ENCODE results near the gene DNAAF9.

DNAAF9 gene

GRCh38 chr20:3409417-3409816 lies 1.9 kb upstream of the DNAAF9 start:
- no peak for DNase-seq

DNA sequence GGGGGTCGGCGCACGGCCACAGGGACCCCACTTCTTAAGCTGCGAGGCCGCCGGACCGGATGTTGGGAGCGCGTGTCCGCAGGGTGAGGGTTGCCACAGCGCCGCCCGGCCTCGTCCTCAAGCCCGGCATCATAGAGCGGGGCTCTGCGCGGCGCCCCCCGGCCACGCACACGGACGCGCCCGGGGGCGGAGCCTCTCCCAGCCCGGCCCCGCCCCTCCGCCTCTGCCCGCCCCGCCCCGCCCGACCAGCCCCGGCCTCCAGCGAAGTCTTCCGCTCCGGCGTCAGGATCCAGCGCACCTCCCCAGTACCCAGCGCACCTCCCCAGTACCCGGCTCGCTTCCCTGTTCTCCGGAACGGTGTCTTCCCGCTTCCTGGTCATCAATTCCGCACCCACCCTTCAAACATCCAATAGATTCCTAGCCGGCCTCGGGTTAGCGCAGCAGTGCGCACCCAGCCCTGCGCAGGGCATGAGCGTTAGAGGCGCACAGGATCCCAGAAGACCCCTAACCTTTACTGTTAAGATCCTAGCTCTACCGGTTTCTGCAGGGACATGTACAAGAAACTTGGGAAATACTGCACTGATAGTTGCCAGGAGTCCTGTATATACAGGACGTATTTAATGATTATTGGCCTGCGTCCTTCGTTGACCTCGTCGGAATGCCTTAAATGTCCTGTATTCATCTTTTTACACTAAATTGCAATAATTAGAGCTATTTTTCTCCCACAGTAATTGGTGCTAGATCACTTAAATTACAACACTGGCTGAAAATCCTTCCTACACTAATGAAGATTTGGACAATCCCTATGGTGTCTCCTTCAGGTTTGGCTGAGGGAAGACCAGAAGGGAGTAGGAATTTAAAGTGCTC lies 535 bp upstream of the DNAAF9 start:
- DNase-seq = peak; percentile 61 to 82

DNA sequence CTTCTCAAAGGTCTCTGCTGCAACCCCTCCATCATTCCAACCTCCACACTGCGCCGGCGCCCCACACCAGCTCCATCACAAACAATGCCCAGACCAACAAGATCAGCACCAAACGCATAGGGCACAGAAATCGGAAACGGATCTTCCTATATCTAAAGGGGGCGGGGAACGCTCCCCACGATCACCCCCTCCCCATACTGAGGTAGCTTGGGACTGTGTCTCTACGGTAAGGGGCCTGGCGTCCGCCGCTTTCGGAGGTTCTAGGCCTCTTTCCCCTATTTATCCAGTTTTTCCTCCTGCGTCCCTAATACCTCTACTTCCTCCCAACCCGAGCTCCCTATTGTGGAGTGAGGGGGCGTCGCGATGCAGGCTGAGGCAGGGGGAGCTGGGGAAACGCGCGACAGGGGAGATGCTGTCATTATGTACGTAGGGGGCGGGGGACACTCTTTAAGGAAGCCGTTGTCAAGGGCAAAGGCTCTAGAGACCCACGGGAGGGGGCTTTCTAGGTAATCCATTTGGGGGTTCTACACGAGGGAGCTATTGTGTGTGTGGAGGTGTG lies 909 bp downstream of the DNAAF9 start:
- DNase-seq = no peak

- DNase-seq = no peak
These were observed 1.6 kb downstream of the DNAAF9 start for GRCh38 chr20:3405696-3406358.

DNA sequence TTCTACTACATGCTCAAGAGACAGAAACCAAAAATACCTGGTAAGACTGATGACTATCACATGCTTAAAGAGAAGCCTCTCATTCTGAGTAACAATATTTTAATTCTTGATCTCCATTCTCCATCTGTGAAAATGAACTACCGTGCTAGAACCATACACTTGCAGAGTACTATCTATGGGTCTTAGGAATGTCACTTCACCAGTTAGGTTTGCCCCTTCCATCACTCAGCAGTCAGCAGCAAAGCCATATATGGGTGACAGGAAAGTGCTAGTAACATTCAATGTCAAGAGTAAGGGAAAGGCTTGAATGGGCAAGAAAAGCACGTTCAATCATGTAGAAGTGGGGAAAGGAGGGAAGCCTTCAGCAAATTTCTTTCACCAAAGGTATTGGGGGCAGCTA lies 2.3 kb downstream of the DNAAF9 start:
- no peak for DNase-seq

DNA sequence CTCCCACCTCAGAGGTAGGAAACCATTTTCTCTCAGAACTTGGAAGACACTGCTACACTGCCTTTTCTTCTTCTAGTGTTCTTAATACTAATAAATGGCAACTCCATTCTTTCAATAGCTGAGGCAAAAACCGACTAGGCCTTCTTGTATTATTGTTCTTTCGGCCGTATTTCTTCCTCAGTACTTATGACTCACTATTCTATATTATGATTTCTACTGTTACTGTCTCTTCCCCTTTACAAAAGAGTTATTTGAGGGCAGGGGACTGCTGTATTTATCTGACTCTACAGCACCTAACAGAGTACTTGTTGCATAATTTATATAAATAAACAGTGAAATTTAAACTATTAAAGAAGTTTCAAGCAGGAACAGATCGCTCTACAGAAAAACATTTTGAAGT lies 3.1 kb downstream of the DNAAF9 start:
- no peak for DNase-seq

GRCh38 chr20:3403741-3404140 lies 3.7 kb downstream of the DNAAF9 start:
- no peak for DNase-seq

GRCh38 chr20:3402453-3402852 lies 5.0 kb downstream of the DNAAF9 start:
- DNase-seq = no peak

- DNase-seq = no peak
These were observed 7.0 kb downstream of the DNAAF9 start for GRCh38 chr20:3400260-3401155.

DNA sequence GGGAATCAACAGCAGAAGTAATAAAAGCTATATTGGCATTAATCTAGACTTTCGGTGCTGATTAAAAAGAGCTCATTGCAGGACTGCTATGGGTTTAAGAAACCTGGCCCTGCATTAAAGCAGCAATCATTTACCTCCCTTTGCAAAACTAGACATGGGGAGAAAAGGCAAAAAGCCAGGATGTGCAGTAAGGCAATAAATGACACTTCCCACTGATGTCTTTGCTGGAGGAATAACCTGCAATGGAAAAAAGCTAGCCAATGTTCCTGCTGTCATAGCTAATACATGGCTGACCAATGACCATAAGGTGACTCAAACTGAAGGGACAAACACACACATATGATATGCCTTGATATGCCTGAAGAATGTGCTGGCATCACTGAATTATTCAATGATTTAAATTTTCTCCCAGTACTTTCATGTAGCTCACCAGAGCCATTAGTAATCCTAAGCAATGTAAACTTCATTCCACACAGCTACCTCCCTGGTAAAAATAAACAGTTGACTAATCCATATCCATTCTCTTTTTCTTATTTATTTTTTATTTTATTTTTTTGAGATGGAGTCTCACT lies 8.7 kb downstream of the DNAAF9 start:
- DNase-seq = no peak

DNA sequence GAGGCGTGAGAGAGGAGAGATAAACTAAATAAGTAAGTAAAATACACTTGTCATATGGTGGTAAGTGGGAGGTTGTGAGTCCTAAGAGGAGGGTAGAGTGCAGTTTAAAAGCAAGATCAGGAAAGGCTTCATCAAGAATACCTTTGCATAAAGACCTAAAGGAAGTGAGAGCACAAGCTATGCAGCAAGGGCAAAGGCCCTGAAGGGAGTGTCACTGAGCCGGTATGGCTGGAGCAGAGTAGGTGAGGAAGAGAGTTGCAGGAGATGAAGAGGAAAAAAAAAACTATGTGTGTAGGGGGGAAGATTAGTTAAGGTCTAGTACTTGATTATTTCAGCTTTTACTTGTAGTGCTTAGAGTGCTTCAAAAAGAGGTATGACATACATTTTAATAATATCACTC lies 11.0 kb downstream of the DNAAF9 start:
- no peak for DNase-seq

DNA sequence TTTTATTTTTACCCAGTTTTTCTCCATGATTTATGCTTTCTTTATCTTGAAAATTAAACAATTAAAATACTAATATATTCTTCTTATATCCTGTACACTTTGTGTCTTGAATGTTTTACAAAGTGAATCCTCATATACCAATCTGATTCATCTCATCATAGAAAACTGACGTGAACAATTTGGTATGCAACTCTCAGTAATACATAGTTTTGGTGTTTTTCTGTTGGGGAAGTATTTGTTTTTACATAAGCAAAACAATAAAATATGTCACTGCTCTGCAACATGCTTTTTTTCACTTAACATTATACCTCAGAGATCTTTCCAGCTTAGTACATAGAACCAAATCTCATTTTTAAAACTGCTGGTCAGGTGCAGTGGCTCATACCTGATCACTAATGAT lies 14.7 kb downstream of the DNAAF9 start:
- DNase-seq = no peak

DNA sequence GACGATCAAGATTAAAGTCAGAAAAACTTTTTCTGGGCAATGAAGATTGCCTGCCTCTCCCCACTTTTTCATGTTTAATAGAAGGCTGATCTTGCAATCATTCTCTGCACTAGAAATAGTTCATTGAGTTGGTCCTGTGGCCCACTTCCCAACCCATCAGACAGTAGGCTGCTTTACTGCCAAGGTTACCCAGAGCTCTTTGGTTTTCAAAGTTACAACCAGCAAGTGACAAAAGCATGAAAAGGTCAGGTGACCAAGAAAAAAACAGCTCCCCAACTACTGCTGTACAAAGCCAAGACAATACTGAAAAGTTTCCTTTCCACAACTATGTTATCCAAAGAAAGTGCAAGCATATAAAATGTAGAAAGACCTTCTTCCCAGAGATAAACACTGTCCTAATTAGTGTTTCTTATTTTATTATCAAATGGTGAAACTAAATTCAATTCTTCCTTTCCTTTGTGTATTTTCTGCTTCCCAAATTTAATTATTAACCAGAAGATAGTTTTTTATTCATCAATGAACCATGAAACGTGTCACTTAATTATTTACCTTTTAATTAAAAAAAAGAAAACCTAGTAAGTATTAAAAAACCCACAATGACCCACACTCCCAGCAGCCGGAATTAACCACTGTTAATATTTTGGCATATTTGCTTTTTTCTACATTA lies 16.6 kb downstream of the DNAAF9 start:
- DNase-seq = no peak

DNA sequence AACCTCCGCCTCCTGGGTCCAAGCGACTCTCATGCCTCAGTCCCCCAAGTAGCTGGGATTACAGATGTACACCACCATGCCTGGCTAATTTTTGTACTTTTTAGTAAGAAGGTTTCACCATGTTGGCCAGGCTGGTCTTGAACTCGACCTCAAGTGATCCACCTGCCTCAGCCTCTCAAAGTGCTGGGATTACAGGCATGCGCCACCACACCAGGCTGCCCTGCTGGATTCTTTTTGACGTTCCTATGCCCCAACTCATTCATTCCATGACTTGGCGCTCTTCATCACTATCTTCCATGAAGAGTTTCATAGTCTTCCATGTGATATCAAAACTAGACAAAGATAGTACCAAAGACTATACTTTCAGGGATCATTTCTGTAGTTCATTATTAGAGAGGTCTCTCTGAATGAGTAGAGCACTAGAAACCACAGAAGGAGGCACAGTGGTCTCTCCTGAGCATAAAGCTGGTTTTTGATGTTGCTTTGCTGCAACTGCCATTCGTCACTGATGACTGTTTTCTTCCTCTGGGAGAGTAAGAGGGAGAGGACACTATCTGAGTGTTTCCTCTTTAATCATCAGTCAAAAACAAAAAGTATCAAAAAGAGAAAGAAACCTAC lies 23.5 kb downstream of the DNAAF9 start:
- DNase-seq = no peak

GRCh38 chr20:3382836-3383235 lies 24.6 kb downstream of the DNAAF9 start:
- DNase-seq = no peak

GRCh38 chr20:3380228-3381070 lies 27.0 kb downstream of the DNAAF9 start:
- DNase-seq = no peak

- DNase-seq = no peak
These were observed 29.3 kb downstream of the DNAAF9 start for GRCh38 chr20:3378138-3378537.

DNA sequence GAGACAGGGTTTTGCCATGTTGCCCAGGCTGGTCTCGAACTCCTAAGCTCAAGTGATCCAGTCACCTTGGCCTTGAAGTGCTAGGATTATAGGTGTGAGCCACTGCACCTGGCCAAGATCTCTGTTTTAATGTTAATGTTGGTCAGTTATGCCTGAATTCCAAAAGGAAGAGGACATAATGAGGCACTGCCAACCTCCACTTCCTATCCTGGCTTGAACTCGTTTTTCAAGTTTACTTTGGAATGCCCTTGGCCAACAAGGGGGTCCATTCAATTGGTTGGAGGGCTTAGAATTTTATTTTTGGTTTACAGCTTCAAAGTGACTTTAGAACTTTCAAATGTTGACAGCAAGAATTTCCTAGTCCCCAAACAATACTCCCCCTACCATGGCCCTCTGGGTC lies 29.8 kb downstream of the DNAAF9 start:
- DNase-seq = no peak

- no peak for DNase-seq
These were observed 33.2 kb downstream of the DNAAF9 start for GRCh38 chr20:3374296-3374695.

DNA sequence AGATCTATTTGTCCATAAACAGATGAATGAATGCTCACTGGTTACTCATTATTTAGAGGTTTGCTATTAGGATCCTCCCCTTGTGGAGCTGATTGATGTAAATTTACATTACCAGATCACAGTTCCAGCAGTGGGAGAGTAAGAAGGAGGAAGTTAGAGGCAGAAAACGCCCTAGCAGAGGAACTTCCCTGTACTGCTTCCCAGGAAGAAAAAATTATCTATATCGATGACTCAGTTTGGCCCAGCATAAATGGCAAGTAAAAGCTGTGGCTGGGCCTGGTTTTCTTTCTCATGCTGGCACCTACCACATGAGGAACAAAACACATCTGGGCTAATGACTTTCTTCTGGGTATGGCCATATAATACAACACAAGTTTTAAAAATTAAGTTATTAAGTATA lies 35.7 kb downstream of the DNAAF9 start:
- no peak for DNase-seq

GRCh38 chr20:3367089-3367488 lies 40.4 kb downstream of the DNAAF9 start:
- DNase-seq = no peak
